Peyer's patch (tissue), 4 donors: Measurements from ENCODE around the gene BBLN.

Source experiments
- CTCF ChIP-seq, 6 experiments: fragments of 450-650 bp in 4 of 6; fragments of 200-600 bp in 2 of 6; sonication (generic) in 1 of 6; IDR thresholded peaks; one replicate each; pipeline ENCODE4 v1.5.1; 2017 to 2019; ENCODE audit warnings: antibody characterized with exemption in 6 of 6, mild to moderate bottlenecking in 3 of 6, moderate library complexity in 1 of 6
- POLR2A ChIP-seq, 2 donors: fragments of 450-650 bp; IDR thresholded peaks; one replicate each; pipeline ENCODE4 v1.5.1; 2017; ENCODE audit warnings: antibody characterized with exemption in 2 of 2, mild to moderate bottlenecking in 2 of 2, moderate library complexity in 2 of 2

GRCh38 chr9:128124451-128124850, 35.6 kb upstream of the BBLN start:
- no peak for TF ChIP-seq CTCF (IDR thresholded peaks at IDR 0.05)
- TF ChIP-seq POLR2A (IDR thresholded peaks at IDR 0.05) = no peak
